ENCODE results near the gene SNTA1. TPM values are rescaled to one million over a fixed set of nuclear protein-coding genes. Genes with fewer than 3 reads are reported as not detected.
"Not testable (repeated sequence)": the region's sequence is repeated elsewhere in the genome, so short reads cannot be mapped to it uniquely, and the experiment has no call there.

The SNTA1 gene
- total RNA-seq, 3 donors from 2014 or later, result 1.2 to 2.7 (median 2.4) TPM

GRCh38 chr20:33474963-33475362 lies 31.4 kb upstream of the SNTA1 start:
- DNase-seq, result no peak
- H3K4me1 Mint-ChIP-seq (ENCODE audit: low read depth), result no peaks in the 10 kb centered on the region
- no peak overlapping the region for H3K4me3 Mint-ChIP-seq
- no peaks in the 10 kb centered on the region for H3K36me3 Mint-ChIP-seq (ENCODE audit: insufficient read depth)
- no peaks in the 10 kb centered on the region for H3K27me3 Mint-ChIP-seq (ENCODE audit: low read depth)
- ATAC-seq, result no peak
- no peaks in the 10 kb centered on the region for H3K9me3 Mint-ChIP-seq

GRCh38 chr20:33474097-33474873 lies 30.7 kb upstream of the SNTA1 start:
- no peaks in the 10 kb centered on the region for H3K27me3 Mint-ChIP-seq (ENCODE audit: low read depth)
- no peak for ATAC-seq
- H3K36me3 Mint-ChIP-seq (ENCODE audit: insufficient read depth), result no peaks in the 10 kb centered on the region
- no peak for DNase-seq
- no peaks in the 10 kb centered on the region for H3K4me1 Mint-ChIP-seq (ENCODE audit: low read depth)
- H3K9me3 Mint-ChIP-seq, result no peaks in the 10 kb centered on the region
- H3K4me3 Mint-ChIP-seq, result no peak overlapping the region

- H3K4me3 Mint-ChIP-seq, result no peak overlapping the region
- ATAC-seq (no peak), DNase-seq (no peak)
- no peaks in the 10 kb centered on the region for H3K9me3 Mint-ChIP-seq
- H3K4me1 Mint-ChIP-seq (ENCODE audit: low read depth), result no peaks in the 10 kb centered on the region
- no peaks in the 10 kb centered on the region for H3K27me3 Mint-ChIP-seq (ENCODE audit: low read depth)
- H3K36me3 Mint-ChIP-seq (ENCODE audit: insufficient read depth), result no peaks in the 10 kb centered on the region
These were observed 29.4 kb upstream of the SNTA1 start for GRCh38 chr20:33472868-33473435.

- H3K4me3 Mint-ChIP-seq, result no peak overlapping the region
- H3K9me3 Mint-ChIP-seq, result no peaks in the 10 kb centered on the region
- H3K4me1 Mint-ChIP-seq (ENCODE audit: low read depth), result no peaks in the 10 kb centered on the region
- ATAC-seq (no peak), DNase-seq (no peak)
- no peaks in the 10 kb centered on the region for H3K27me3 Mint-ChIP-seq (ENCODE audit: low read depth)
- no peaks in the 10 kb centered on the region for H3K36me3 Mint-ChIP-seq (ENCODE audit: insufficient read depth)
These were observed 27.3 kb upstream of the SNTA1 start for GRCh38 chr20:33470866-33471265.

- ATAC-seq, result no peak
- Mint-ChIP-seq H3K27me3 (ENCODE audit: low read depth) (no peaks in the 10 kb centered on the region), H3K36me3 (ENCODE audit: insufficient read depth) (no peaks in the 10 kb centered on the region), H3K9me3 (no peaks in the 10 kb centered on the region), H3K4me1 (ENCODE audit: low read depth) (no peaks in the 10 kb centered on the region), H3K4me3 (no peak overlapping the region)
- no peak for DNase-seq
These were observed 26.9 kb upstream of the SNTA1 start for GRCh38 chr20:33470457-33470856.

GRCh38 chr20:33466303-33466646 lies 22.7 kb upstream of the SNTA1 start:
- Mint-ChIP-seq H3K27me3 (ENCODE audit: low read depth) (no peaks in the 10 kb centered on the region), H3K36me3 (ENCODE audit: insufficient read depth) (no peaks in the 10 kb centered on the region), H3K9me3 (no peaks in the 10 kb centered on the region), H3K4me3 (no peak overlapping the region), H3K4me1 (ENCODE audit: low read depth) (no peaks in the 10 kb centered on the region)
- ATAC-seq (no peak), DNase-seq (no peak)

GRCh38 chr20:33465481-33466302 lies 22.1 kb upstream of the SNTA1 start:
- no peaks in the 10 kb centered on the region for H3K9me3 Mint-ChIP-seq
- no peak for DNase-seq
- no peaks in the 10 kb centered on the region for H3K4me1 Mint-ChIP-seq (ENCODE audit: low read depth)
- no peaks in the 10 kb centered on the region for H3K27me3 Mint-ChIP-seq (ENCODE audit: low read depth)
- no peak overlapping the region for H3K4me3 Mint-ChIP-seq
- no peak for ATAC-seq
- H3K36me3 Mint-ChIP-seq (ENCODE audit: insufficient read depth), result no peaks in the 10 kb centered on the region

- H3K9me3 Mint-ChIP-seq; H3K36me3 Mint-ChIP-seq (ENCODE audit: insufficient read depth); H3K27me3 Mint-ChIP-seq (ENCODE audit: low read depth); H3K4me3 Mint-ChIP-seq; ATAC-seq; DNase-seq; H3K4me1 Mint-ChIP-seq (ENCODE audit: low read depth): not testable (repeated sequence)
These were observed 21.2 kb upstream of the SNTA1 start for GRCh38 chr20:33464759-33465158.

GRCh38 chr20:33463332-33464101 lies 20.0 kb upstream of the SNTA1 start:
- H3K27me3 Mint-ChIP-seq (ENCODE audit: low read depth), result no peaks in the 10 kb centered on the region
- no peak overlapping the region for H3K4me3 Mint-ChIP-seq
- H3K4me1 Mint-ChIP-seq (ENCODE audit: low read depth), result no peaks in the 10 kb centered on the region
- H3K36me3 Mint-ChIP-seq (ENCODE audit: insufficient read depth), result no peaks in the 10 kb centered on the region
- DNase-seq (no peak), ATAC-seq (no peak)
- no peaks in the 10 kb centered on the region for H3K9me3 Mint-ChIP-seq

- Mint-ChIP-seq H3K4me3 (no peak overlapping the region), H3K36me3 (ENCODE audit: insufficient read depth) (no peaks in the 10 kb centered on the region), H3K4me1 (ENCODE audit: low read depth) (no peaks in the 10 kb centered on the region), H3K9me3 (no peaks in the 10 kb centered on the region), H3K27me3 (ENCODE audit: low read depth) (no peaks in the 10 kb centered on the region)
- DNase-seq (no peak), ATAC-seq (no peak)
These were observed 17.1 kb upstream of the SNTA1 start for GRCh38 chr20:33460711-33461110.

GRCh38 chr20:33459599-33459998 lies 16.0 kb upstream of the SNTA1 start:
- no peaks in the 10 kb centered on the region for H3K9me3 Mint-ChIP-seq

GRCh38 chr20:33456916-33457642 lies 13.5 kb upstream of the SNTA1 start:
- not testable (repeated sequence) for H3K9me3 Mint-ChIP-seq

More at GRCh38 chr20:33459599-33459998, 16.0 kb upstream of the SNTA1 start:
- no peaks in the 10 kb centered on the region for H3K36me3 Mint-ChIP-seq (ENCODE audit: insufficient read depth)
- H3K4me1 Mint-ChIP-seq (ENCODE audit: low read depth), result no peaks in the 10 kb centered on the region
- H3K4me3 Mint-ChIP-seq, result peak overlapping the region; percentile 24
- DNase-seq (no peak), ATAC-seq (no peak)
- no peaks in the 10 kb centered on the region for H3K27me3 Mint-ChIP-seq (ENCODE audit: low read depth)

GRCh38 chr20:33450867-33451266 lies 7.3 kb upstream of the SNTA1 start:
- no peak for ATAC-seq
- no peak overlapping the region for H3K4me3 Mint-ChIP-seq
- no peaks in the 10 kb centered on the region for H3K36me3 Mint-ChIP-seq (ENCODE audit: insufficient read depth)
- no peak for DNase-seq
- no peaks in the 10 kb centered on the region for H3K27me3 Mint-ChIP-seq (ENCODE audit: low read depth)
- H3K9me3 Mint-ChIP-seq, result peaks cover 4% of the 10 kb centered on the region
- H3K4me1 Mint-ChIP-seq (ENCODE audit: low read depth), result no peaks in the 10 kb centered on the region

More at GRCh38 chr20:33456916-33457642, 13.5 kb upstream of the SNTA1 start:
- not testable (repeated sequence) for H3K4me1 Mint-ChIP-seq (ENCODE audit: low read depth); H3K27me3 Mint-ChIP-seq (ENCODE audit: low read depth); H3K36me3 Mint-ChIP-seq (ENCODE audit: insufficient read depth); H3K4me3 Mint-ChIP-seq
- DNase-seq (peak; percentile 80), ATAC-seq (peak; percentile 93)

Measured in activated T-cell treated with anti-CD3 and anti-CD28 coated beads, Interleukin-2, amount 50 U/mL, for 4 hours (primary cell).